Body of pancreas (tissue), 4 donors: ENCODE results near the gene SAPCD1. TPM values are rescaled to one million over a fixed set of nuclear protein-coding genes. Genes with fewer than 3 reads are reported as not detected.

ENCODE experiments used
- ATAC-seq: fragments of 150-250 bp; one replicate; pipeline ENCODE4 v1.9.1; 2016
- DNase-seq, 4 donors: peaks; one replicate each; pipeline ENCODE4 v3.0.0-alpha.2; 2019
- H3K27ac ChIP-seq, 4 donors: fragments of 200-600 bp; sonication (generic); 1 replicate in 3 of 4; 2 replicates in 1 of 4; pipeline versions ENCODE4 v1.5.1 to v1.6.1; 2016 to 2019; ENCODE audit warnings: mild to moderate bottlenecking in 1 of 4, mixed read lengths in 1 of 4, moderate library complexity in 1 of 4
- H3K27me3 ChIP-seq, 2 donors: fragments of 200-600 bp; sonication (generic); one replicate each; pipeline ENCODE4 v1.6.0; 2016; ENCODE audit warnings: mild to moderate bottlenecking in 1 of 2
- H3K36me3 ChIP-seq, 2 donors: fragments of 200-600 bp; sonication (generic); replicated peaks in 1 of 2; 2 replicates each; pipeline ENCODE4 v1.5.1; 2016; ENCODE audit warnings: low read depth in 2 of 2; ENCODE audit not compliant: insufficient read depth in 1 of 2
- H3K4me1 ChIP-seq: fragments of 200-600 bp; sonication (generic); one replicate; pipeline ENCODE4 v1.6.0; 2016
- H3K4me3 ChIP-seq, 2 donors: fragments of 200-600 bp; sonication (generic); 1 replicate in 1 of 2; 2 replicates in 1 of 2; pipeline ENCODE4 v1.5.1; 2016 to 2019
- H3K9me3 ChIP-seq, 3 donors: fragments of 200-600 bp; sonication (generic); 1 replicate in 2 of 3; 2 replicates in 1 of 3; pipeline ENCODE4 v1.5.1; 2016
- CTCF ChIP-seq, 7 experiments: fragments of 450-650 bp in 4 of 7; fragments of 200-600 bp in 3 of 7; sonication (generic) in 3 of 7; IDR thresholded peaks; one replicate each; pipeline ENCODE4 v1.5.1; 2016 to 2019; ENCODE audit warnings: antibody characterized with exemption in 7 of 7
- POLR2A ChIP-seq, 3 donors: fragments of 450-650 bp; IDR thresholded peaks; one replicate each; pipeline ENCODE4 v1.6.1; 2016; ENCODE audit warnings: antibody characterized with exemption in 3 of 3, mild to moderate bottlenecking in 2 of 3
- WGBS, 2 donors: methylation state at CpG; one replicate each; pipeline ENCODE4 v1.1.5; 2017; 5-methylcytosine and 5-hydroxymethylcytosine counted together
- intact Hi-C: fragments of 100-400 bp; cut with DNase I; formaldehyde crosslinking; loops from one replicate; pipeline ENCODE4 v1.15.1; 2023
- total RNA-seq, 2 donors: library from RNA; depleted of rRNA; stranded (reverse); fragments of >200 nt; gene quantifications; one replicate each; pipeline ENCODE4 v1.1.0, GENCODE V29; 2016

SAPCD1 gene
- total RNA-seq, 2 donors from 2014 or later = 2.0 to 2.6 TPM

GRCh38 chr6:31736768-31737314, 25.6 kb upstream of the SAPCD1 start:
- Histone ChIP-seq H3K27me3 (no peaks in the 10 kb centered on the region), H3K4me1 (peaks cover 58% of the 10 kb centered on the region), H3K9me3 (no peaks in the 10 kb centered on the region), H3K36me3 (peaks cover 9% of the 10 kb centered on the region in 2 donors), H3K27ac (peak overlapping the region; percentile 86 to 93 (median 90)), H3K4me3 (peak overlapping the region in 1 of 2 donors; percentile 35)
- DNase-seq (peak in 1 of 4 donors; percentile 18), ATAC-seq (no peak)
- WGBS, 2 donors = 31 to 48% methylated on average over 8 to 10 of the region's 10 CpGs
- intact Hi-C loops = no loop called here
- TF ChIP-seq POLR2A (IDR thresholded peaks at IDR 0.05) (no peak), CTCF (IDR thresholded peaks at IDR 0.05) (no peak)

- WGBS, 2 donors = 40 to 48% methylated on average over 6 to 7 of the region's 7 CpGs
- H3K4me1 ChIP-seq = peaks cover 58% of the 10 kb centered on the region
- DNase-seq (peak in 1 of 4 donors; percentile 25), ATAC-seq (no peak)
- peaks cover 4% of the 10 kb centered on the region in 2 donors for H3K36me3 ChIP-seq
- intact Hi-C loops = no loop called here
- TF ChIP-seq CTCF (IDR thresholded peaks at IDR 0.05) (no peak), POLR2A (IDR thresholded peaks at IDR 0.05) (no peak)
- no peak overlapping the region for H3K4me3 ChIP-seq
- H3K27ac ChIP-seq = peak overlapping the region; percentile 86 to 93 (median 90)
- H3K27me3 ChIP-seq = no peaks in the 10 kb centered on the region
- no peaks in the 10 kb centered on the region for H3K9me3 ChIP-seq
Measured at GRCh38 chr6:31737315-31737990, 25.0 kb upstream of the SAPCD1 start.

- ATAC-seq = peak; percentile 12
- Histone ChIP-seq H3K4me1 (peaks cover 58% of the 10 kb centered on the region), H3K9me3 (no peaks in the 10 kb centered on the region), H3K4me3 (no peak overlapping the region), H3K36me3 (peaks cover 0 to 2% of the 10 kb centered on the region in 2 donors), H3K27me3 (no peaks in the 10 kb centered on the region), H3K27ac (peak overlapping the region; percentile 68 to 91 (median 88))
- WGBS, 2 donors = 0 to 3% methylated on average over 6 of the region's 6 CpGs
- intact Hi-C loops = no loop called here
- TF ChIP-seq CTCF (IDR thresholded peaks at IDR 0.05) = peak in 4 of 7 experiments; percentile 25 to 47 (median 44)
- TF ChIP-seq POLR2A (IDR thresholded peaks at IDR 0.05) = peak in 1 of 3 donors; percentile 43
- peak; percentile 62 to 84 (median 82) for DNase-seq
Measured at GRCh38 chr6:31737991-31738979, 24.2 kb upstream of the SAPCD1 start.

GRCh38 chr6:31739639-31740396, 22.6 kb upstream of the SAPCD1 start, which contains the start of gene MSH5:
TSS of gene MSH5 (plus strand) at chr6:31740005. CDS start at chr6:31740467, 462 bp downstream.
- peak; percentile 94 for ATAC-seq
- Histone ChIP-seq H3K4me1 (peaks cover 45% of the 10 kb centered on the region), H3K27ac (peak within 1 kb of the TSS; percentile 35 to 91 (median 88)), H3K9me3 (no peaks in the 10 kb centered on the region), H3K27me3 (no peaks in the 10 kb centered on the region), H3K4me3 (peak within 1 kb of the TSS; percentile 26 to 62), H3K36me3 (no peaks in the 10 kb centered on the region)
- DNase-seq = peak; percentile 98 to 99 (median 99)
- WGBS, 2 donors = 0% methylated on average over 13 to 58 of the region's 58 CpGs
- TF ChIP-seq POLR2A (IDR thresholded peaks at IDR 0.05) = peak in 2 of 3 donors; percentile 58 to 67
- TF ChIP-seq CTCF (IDR thresholded peaks at IDR 0.05) = no peak
- intact Hi-C loops = no loop called here
